Activated CD8-positive, alpha-beta memory T cell treated with anti-CD3 and anti-CD28 coated beads, Interleukin-2, amount 50 U/mL, for 4 hours (primary cell): ENCODE results near the gene BCAS3.
"Not testable (repeated sequence)": the region's sequence is repeated elsewhere in the genome, so short reads cannot be mapped to it uniquely, and the experiment has no call there.

Source experiments
- DNase-seq: peaks from one replicate; pipeline ENCODE4 v3.0.0-alpha.2; 2020

Gene BCAS3

DNA sequence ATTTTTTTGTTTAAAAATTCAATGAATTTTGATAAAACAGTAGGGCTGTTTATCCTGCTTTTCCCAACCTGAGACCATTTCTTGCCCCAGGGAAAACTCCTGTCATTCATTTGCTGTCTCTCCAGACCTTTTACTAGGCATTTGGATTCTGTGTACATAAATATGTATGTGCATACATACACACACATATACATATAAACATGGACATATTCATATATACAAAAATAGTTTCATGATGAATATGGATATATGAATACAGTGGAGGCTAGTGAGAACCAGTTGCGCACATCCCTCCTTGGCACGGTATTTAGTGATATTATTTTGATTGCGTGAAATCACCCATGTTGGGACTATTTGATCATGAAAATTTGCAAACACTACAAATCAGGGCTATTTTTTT lies 269.9 kb downstream of the BCAS3 start:
- DNase-seq, result no peak

DNA sequence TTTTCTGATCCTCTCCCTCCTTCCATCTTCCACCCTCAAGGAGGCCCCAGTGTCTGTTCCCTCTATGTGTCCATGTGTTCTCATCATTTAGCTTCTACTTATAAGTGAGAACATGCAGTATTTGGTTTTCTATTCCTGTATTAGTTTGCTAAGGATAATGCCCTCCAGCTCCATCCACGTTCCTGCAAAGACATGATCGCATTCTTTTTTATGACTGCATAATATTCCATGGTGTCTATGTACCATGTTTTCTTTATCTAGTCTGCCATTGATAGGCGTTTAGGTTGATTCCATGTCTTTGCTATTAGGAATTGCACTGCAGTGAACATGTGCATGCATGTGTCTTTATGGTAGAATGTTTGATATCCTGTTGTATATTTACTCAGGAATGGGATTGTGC lies 275.1 kb downstream of the BCAS3 start:
- DNase-seq, result no peak

DNA sequence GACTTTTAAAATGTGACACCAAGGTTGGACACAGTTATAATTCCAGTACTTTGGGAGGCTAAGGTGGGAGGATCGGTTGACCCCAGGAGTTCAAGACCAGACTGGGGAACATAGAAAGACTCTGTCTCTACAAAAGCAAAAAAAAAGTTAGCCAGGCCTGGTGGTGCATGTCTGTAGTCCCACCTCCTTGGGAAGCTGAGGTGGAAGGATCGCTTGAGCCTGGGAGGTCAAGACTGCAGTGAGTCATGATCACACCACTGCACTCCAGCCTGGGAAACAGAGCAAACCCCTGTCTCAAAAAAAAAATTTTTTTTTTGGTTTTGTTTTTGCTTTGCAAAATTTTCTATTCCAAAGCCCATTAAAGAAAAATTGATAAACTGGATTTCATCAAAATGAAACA lies 281.4 kb downstream of the BCAS3 start:
- no peak for DNase-seq

GRCh38 chr17:60959696-60960095 lies 282.0 kb downstream of the BCAS3 start:
- DNase-seq, result no peak

DNA sequence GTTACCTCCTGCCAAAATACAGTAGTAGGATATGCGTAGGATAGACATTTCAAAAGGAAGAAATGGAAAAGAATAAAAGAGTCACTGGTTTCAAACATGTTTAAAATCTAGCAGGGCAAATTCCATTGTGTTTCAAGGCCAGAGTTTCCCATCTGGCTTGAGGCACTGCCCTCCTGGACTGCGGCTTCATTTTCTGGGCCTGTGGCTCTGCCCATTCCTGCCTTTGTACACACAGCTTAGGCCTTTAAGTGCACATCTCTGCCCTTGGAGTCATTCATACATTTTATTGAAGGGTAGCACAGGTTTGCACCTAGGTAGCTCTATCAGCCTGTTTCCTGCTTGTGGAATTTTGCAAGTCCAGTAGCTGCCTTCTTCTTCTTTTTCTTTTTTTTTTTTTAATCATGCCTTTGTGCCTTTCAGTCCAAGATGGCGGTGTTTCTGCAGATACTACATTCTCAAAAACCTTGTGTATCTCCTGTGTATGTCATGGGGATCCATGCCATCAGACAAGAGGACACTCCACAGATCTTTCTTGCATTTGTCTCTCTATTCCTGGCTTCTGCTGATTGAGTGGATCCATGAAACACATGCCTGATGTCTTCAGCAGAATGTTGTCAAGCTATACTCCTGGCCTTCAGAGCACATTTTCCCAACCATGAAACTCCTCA lies 282.9 kb downstream of the BCAS3 start:
- no peak for DNase-seq

- no peak for DNase-seq
Observed at GRCh38 chr17:60964160-60964559, 286.5 kb downstream of the BCAS3 start.

- DNase-seq, result no peak
Observed at GRCh38 chr17:60968266-60968665, 290.6 kb downstream of the BCAS3 start.

GRCh38 chr17:60969500-60970037 lies 291.9 kb downstream of the BCAS3 start:
- no peak for DNase-seq

DNA sequence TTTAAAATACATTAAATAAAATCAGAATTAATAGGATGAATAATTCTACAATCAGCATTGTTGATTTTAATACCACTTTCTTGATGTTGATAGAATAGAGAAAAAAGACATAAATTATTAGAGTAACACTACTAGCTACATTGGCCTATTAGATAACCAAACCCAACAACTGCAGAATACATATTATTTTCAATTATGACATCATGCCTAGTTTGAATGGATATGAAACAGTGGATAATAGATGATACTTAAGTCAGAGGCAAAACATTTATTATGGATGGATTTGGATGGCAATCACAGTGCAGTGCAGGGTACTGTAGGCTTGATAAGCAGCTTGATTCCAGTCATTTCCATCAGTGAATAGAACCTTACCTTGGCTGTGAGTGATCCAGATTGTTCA lies 293.1 kb downstream of the BCAS3 start:
- no peak for DNase-seq

- peak; percentile 28 for DNase-seq
Observed at GRCh38 chr17:60971515-60972369, 294.1 kb downstream of the BCAS3 start.

DNA sequence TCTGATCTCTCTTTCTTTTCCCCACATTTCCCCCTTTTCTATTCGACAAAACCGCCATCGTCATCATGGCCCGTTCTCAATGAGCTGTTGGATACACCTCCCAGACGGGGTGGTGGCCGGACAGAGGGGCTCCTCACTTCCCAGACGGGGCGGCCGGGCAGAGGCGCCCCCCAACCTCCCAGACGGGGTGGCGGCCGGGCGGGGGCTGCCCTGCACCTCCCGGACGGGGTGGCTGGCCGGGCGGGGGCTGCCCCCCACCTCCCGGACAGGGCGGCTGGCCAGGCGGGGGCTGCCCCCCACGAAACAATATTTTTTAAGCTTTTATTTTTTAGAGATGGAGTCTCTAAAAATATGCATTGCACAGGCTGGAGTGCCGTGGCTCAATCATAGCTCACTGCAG lies 299.2 kb downstream of the BCAS3 start:
- not testable (repeated sequence) for DNase-seq

DNA sequence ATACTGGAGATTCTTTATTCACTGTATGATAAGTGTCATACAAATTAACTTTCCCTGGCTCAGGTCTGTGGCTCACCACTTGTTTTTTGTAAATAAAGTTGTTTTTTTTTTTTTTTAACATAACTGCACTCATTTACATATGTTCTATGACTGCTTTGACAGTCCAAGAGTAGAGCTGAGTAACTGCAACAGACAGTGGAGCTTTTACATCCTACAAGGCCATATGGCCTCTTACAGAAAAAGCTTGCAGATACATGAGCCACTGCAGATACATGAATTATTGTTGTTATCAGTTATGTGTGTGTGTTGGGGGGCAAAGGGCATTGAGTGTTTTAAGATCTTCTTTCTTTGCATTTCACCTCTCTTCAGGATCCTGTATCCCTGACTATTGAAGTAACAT lies 311.7 kb downstream of the BCAS3 start:
- no peak for DNase-seq

GRCh38 chr17:60989846-60990245 lies 312.2 kb downstream of the BCAS3 start:
- DNase-seq, result no peak

- DNase-seq, result no peak
Observed at GRCh38 chr17:60993497-60993896, 315.8 kb downstream of the BCAS3 start.

DNA sequence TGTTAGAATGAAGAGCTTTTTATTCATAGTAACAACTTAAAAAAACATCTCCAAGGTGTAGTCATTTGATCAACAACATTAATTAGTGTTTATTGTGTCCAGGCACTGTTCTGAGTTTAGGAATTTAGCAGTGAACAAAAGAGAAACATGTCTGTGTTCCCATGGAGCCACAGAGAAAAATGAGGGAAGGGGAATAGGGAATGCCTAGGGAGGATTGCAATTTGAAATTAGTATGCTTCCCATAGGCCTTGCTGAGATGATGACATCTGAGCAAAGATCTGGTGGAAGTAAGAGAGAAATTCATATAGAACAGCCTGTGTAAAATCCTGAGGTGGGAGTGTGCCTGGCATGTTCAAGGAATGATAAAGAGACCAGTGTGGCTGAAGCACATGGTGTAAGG lies 318.0 kb downstream of the BCAS3 start:
- DNase-seq, result no peak

DNA sequence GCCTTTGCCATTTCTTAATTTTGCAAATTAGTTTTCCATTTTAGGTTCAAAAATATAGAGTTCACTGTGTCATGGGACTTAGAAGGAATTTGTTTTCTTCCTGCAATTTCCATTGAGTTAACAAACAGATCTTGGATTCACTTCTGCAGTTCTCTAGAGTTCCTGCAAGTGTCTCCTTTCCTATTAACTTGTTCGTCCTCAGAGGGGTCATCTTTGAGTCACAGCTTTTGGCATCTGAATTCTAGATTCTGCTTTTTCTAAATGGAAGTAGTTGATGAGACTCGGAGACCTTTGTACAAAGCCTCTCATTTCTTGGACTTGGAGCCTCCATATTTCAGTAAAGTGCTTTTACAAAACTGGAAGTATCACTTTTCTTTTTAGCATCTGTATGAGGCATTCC lies 323.3 kb downstream of the BCAS3 start:
- no peak for DNase-seq

DNA sequence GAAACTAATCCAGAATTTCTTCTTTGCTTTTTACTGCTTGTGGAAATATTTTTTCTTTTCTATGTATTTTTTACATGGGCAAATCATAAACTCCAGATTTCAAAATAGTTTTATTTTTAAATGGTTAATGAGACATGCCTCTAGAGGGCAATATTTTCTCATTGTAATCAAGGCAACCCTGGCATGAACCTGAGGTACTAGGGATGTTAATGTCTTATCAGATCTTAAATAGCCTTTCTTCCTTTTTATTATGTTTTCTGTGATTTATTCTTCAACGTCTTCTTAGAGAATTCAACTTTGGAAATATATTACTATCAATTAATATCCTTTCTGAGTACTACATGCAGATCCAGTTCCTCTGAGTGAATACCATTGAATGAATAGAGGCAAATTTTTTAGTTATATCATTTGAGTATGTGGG lies 324.7 kb downstream of the BCAS3 start:
- DNase-seq, result no peak

DNA sequence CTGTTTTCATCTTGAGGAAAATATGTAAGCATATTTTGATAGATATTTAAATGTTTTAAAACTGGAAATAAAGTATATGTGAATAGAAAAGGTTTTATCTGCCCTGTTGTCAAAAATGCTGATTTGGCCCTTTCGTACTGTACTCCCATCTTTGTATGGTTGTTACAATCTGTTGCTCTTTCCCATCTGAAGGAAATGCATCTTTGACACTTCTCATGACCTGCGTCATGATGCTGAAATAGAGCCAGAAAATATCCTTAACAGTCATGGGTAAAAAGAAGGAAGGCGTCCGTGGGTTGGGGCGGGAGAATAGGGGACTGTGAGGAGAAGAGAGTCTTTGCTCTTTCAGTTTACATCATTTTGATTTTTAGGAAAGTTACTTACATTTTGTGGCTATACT lies 327.7 kb downstream of the BCAS3 start:
- no peak for DNase-seq

GRCh38 chr17:61005958-61006357 lies 328.3 kb downstream of the BCAS3 start:
- DNase-seq, result not testable (repeated sequence)

- DNase-seq, result no peak
Observed at GRCh38 chr17:61007980-61008379, 330.3 kb downstream of the BCAS3 start.

- no peak for DNase-seq
Observed at GRCh38 chr17:61009663-61010062, 332.0 kb downstream of the BCAS3 start.

GRCh38 chr17:61010661-61011170 lies 333.1 kb downstream of the BCAS3 start:
- no peak for DNase-seq

DNA sequence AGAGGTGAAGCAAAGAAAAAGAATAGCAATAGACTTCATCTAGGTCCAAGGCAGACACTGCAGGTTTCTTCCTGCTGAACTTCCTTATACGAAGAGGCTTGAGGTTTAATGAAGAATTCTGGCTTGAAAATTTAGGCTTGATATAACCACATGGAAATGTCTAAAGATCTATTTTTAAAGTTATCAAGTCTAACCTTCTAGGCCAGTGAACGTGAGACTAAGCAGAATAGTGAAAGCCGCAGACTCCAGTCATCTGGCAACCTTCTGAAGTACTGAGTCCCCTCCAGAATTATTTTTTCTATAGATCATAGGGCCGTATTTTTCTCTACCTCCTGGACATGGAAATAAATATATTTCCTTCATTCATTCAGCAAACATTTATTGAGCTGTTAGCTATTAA lies 333.6 kb downstream of the BCAS3 start:
- no peak for DNase-seq

DNA sequence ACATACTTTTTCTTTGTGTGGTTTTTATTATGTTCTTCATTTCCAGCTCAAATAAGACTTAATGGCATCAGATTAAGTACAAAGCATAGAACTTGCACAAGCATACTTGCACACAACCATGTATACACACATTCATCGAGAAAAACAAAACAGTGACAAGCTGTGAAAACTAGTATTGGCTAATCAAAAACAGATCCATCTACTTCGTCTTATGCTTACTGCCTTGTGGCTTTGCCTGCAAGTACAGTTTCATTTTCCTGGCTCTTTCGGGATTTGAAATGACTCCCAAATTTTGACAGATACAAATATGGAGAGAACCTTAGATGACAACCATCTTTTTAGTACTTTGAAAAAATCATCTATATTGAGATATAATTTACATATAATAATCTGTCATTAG lies 338.3 kb downstream of the BCAS3 start:
- DNase-seq, result no peak
